Peyer's patch (tissue), 4 donors: Measurements from ENCODE around the gene GRAMD4. TPM values are rescaled to one million over a fixed set of nuclear protein-coding genes. Genes with fewer than 3 reads are reported as not detected.

ENCODE experiments used
- DNase-seq, 3 donors: peaks; one replicate each; pipeline ENCODE4 v3.0.0-alpha.2; 2017 to 2019
- H3K27ac ChIP-seq, 4 donors: fragments of 200-600 bp; sonication (generic); one replicate each; pipeline ENCODE4 v1.5.1; 2016 to 2019
- H3K27me3 ChIP-seq, 2 donors: fragments of 200-600 bp; sonication (generic); one replicate each; pipeline ENCODE4 v1.5.1; 2019
- H3K36me3 ChIP-seq, 3 donors: fragments of 200-600 bp; sonication (generic); one replicate each; pipeline ENCODE4 v1.5.1; 2016 to 2019
- H3K4me1 ChIP-seq, 4 donors: fragments of 200-600 bp; sonication (generic); one replicate each; pipeline ENCODE4 v1.5.1; 2016 to 2019
- H3K4me3 ChIP-seq, 4 donors: fragments of 200-600 bp; sonication (generic); 1 replicate in 3 of 4; 2 replicates in 1 of 4; pipeline ENCODE4 v1.5.1; 2016 to 2019; ENCODE audit warnings: mild to moderate bottlenecking in 1 of 4
- H3K9me3 ChIP-seq, 4 donors: fragments of 200-600 bp; sonication (generic); one replicate each; pipeline ENCODE4 v1.5.1; 2016 to 2019; ENCODE audit warnings: mild to moderate bottlenecking in 1 of 4
- POLR2A ChIP-seq, 2 donors: fragments of 450-650 bp; IDR thresholded peaks; one replicate each; pipeline ENCODE4 v1.5.1; 2017; ENCODE audit warnings: antibody characterized with exemption in 2 of 2, mild to moderate bottlenecking in 2 of 2, moderate library complexity in 2 of 2
- total RNA-seq, 4 donors: library from RNA; depleted of rRNA; stranded (reverse); fragments of >200 nt; gene quantifications; one replicate each; pipeline ENCODE4 v1.1.0, GENCODE V29; 2016
- TF ChIP-seq, protein P1 (sequence below), 6 experiments: fragments of 450-650 bp in 4 of 6; fragments of 200-600 bp in 2 of 6; sonication (generic) in 1 of 6; IDR thresholded peaks; one replicate each; pipeline ENCODE4 v1.5.1; 2017 to 2019; ENCODE audit warnings: antibody characterized with exemption in 6 of 6, mild to moderate bottlenecking in 3 of 6, moderate library complexity in 1 of 6

Gene GRAMD4
- total RNA-seq, 4 donors from 2014 or later, result 98.2 to 428 (median 422) TPM

DNA sequence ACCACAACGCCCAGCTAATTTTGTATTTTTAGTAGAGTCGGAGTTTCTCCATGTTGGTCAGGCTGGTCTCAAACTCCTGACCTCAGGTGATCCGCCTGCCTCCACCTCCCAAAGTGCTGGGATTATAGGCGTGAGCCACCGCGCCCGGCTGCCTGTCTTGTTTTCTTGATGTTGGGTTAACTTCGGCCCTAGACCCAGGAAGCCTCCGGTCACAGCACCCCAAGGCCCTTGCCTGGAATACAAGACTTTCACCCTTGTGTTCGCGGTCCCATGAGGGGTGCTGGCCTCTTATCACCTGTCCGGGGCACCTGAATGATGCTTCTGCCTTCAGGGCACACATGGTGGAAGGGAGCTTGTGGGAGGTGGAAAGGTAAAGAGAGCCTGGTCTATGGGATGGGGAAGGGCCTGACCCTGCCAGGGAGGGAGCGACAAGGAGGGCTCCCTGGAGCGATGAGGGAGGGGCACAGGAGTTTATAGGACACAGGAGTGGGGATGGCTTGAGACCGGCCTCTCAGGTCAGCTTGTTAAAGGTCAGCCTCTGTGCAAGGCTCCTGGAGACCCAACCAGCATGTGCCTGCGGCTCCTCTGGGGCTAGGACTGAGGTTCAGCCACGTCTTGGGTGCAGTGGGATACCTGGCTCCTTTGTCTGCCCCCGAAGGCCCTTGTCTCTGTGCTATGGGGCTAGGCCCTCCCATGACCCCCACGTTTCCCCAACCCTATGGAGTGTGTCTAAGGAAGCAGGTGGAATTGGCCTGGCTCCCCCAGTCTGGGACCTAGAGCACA lies 34.7 kb upstream of the GRAMD4 start:
- Histone ChIP-seq H3K36me3 (no peaks in the 10 kb centered on the region), H3K4me3 (no peak overlapping the region), H3K27ac (peak overlapping the region in 2 of 4 donors; percentile 7 to 65), H3K9me3 (no peaks in the 10 kb centered on the region), H3K4me1 (peaks cover 18 to 74% (median 29%) of the 10 kb centered on the region in 4 donors), H3K27me3 (no peaks in the 10 kb centered on the region)
- peak in 1 of 3 donors; percentile 45 for DNase-seq
- TF ChIP-seq POLR2A (IDR thresholded peaks at IDR 0.05), result no peak
- TF ChIP-seq, protein P1, sequence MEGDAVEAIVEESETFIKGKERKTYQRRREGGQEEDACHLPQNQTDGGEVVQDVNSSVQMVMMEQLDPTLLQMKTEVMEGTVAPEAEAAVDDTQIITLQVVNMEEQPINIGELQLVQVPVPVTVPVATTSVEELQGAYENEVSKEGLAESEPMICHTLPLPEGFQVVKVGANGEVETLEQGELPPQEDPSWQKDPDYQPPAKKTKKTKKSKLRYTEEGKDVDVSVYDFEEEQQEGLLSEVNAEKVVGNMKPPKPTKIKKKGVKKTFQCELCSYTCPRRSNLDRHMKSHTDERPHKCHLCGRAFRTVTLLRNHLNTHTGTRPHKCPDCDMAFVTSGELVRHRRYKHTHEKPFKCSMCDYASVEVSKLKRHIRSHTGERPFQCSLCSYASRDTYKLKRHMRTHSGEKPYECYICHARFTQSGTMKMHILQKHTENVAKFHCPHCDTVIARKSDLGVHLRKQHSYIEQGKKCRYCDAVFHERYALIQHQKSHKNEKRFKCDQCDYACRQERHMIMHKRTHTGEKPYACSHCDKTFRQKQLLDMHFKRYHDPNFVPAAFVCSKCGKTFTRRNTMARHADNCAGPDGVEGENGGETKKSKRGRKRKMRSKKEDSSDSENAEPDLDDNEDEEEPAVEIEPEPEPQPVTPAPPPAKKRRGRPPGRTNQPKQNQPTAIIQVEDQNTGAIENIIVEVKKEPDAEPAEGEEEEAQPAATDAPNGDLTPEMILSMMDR (IDR thresholded peaks at IDR 0.05), result no peak

DNA sequence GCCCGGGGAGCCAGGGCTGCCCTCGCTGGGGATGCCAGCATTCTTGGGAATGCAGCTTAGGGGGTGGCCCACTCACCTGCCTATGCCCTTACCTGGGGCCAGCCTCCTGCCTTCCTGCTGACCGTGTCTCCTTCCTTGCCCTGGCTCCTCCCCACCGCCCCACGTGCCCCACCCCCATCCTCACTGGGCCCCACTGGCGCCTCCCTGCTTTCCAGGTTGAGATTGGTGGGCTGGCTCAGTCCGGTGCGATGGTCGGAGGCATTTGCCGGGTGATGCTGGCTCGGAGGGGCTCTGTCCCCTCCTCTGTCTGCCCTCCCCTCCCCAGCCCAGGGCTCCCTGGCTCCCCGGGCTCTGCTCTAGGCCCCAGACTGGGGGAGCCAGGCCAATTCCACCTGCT lies 34.1 kb upstream of the GRAMD4 start:
- Histone ChIP-seq H3K36me3 (no peaks in the 10 kb centered on the region), H3K27ac (peak overlapping the region in 2 of 4 donors; percentile 7 to 65), H3K4me3 (peak overlapping the region in 2 of 4 donors; percentile 19 to 41), H3K4me1 (peaks cover 16 to 71% (median 28%) of the 10 kb centered on the region in 4 donors), H3K27me3 (no peaks in the 10 kb centered on the region), H3K9me3 (no peaks in the 10 kb centered on the region)
- DNase-seq, result peak in 1 of 3 donors; percentile 60
- no peak for TF ChIP-seq POLR2A (IDR thresholded peaks at IDR 0.05)
- TF ChIP-seq, protein P1 (IDR thresholded peaks at IDR 0.05), result no peak

DNA sequence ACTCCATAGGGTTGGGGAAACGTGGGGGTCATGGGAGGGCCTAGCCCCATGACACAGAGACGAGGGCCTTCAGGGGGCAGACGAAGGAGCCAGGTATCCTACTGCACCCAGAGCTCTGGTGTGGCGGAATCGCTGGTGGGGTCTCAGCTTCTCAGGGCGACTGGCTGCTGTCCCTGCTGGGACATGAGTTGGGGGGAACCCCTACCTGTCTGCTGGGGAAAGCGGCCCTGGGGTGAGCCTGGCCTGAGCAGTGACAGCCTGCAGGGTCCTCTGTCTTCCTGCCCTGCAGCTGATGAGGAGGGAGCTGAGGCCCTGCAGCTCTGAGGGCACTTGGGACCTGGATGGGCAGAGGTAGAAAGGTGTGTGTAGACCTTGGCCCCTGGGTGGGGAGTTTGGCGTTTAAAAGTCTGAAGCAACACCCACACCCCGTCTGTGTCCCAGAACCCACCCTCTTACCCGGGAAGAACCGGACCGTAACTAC lies 33.6 kb upstream of the GRAMD4 start:
- Histone ChIP-seq H3K36me3 (no peaks in the 10 kb centered on the region), H3K27me3 (no peaks in the 10 kb centered on the region), H3K9me3 (no peaks in the 10 kb centered on the region), H3K4me1 (peaks cover 12 to 66% (median 25%) of the 10 kb centered on the region in 4 donors), H3K4me3 (peak overlapping the region in 2 of 4 donors; percentile 19 to 41), H3K27ac (peak overlapping the region; percentile 13 to 83 (median 65))
- peak in 2 of 3 donors; percentile 65 to 74 for DNase-seq
- TF ChIP-seq POLR2A (IDR thresholded peaks at IDR 0.05), result peak in 1 of 2 donors; percentile 58
- TF ChIP-seq, protein P1 (IDR thresholded peaks at IDR 0.05), result no peak

DNA sequence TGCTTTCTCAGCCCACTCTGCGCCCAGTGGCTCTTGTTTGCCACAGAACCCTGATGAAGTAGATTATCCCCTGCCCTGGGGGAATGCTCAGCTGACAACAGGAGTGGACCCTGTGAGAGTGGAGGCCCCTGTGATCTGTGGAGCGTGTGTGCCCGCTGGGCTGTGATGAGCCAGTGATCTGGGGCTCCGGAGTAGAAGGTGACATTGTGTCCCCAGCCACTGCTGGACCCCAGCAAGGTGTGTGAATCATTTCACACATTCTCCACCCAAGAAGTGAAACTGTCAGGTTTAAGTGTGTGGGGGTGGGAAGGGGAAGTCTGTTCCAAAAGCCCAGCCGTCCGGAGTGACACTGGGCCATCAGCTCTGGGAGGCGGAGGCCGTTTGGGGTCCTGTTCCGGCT lies 33.1 kb upstream of the GRAMD4 start:
- H3K4me3 ChIP-seq, result peak overlapping the region in 3 of 4 donors; percentile 19 to 41 (median 31)
- H3K27ac ChIP-seq, result peak overlapping the region; percentile 13 to 83 (median 65)
- TF ChIP-seq, protein P1 (IDR thresholded peaks at IDR 0.05), result no peak
- no peak for TF ChIP-seq POLR2A (IDR thresholded peaks at IDR 0.05)
- no peaks in the 10 kb centered on the region for H3K9me3 ChIP-seq
- peaks cover 7 to 64% (median 22%) of the 10 kb centered on the region in 4 donors for H3K4me1 ChIP-seq
- no peaks in the 10 kb centered on the region for H3K36me3 ChIP-seq
- H3K27me3 ChIP-seq, result no peaks in the 10 kb centered on the region
- DNase-seq, result peak in 2 of 3 donors; percentile 70 to 75

DNA sequence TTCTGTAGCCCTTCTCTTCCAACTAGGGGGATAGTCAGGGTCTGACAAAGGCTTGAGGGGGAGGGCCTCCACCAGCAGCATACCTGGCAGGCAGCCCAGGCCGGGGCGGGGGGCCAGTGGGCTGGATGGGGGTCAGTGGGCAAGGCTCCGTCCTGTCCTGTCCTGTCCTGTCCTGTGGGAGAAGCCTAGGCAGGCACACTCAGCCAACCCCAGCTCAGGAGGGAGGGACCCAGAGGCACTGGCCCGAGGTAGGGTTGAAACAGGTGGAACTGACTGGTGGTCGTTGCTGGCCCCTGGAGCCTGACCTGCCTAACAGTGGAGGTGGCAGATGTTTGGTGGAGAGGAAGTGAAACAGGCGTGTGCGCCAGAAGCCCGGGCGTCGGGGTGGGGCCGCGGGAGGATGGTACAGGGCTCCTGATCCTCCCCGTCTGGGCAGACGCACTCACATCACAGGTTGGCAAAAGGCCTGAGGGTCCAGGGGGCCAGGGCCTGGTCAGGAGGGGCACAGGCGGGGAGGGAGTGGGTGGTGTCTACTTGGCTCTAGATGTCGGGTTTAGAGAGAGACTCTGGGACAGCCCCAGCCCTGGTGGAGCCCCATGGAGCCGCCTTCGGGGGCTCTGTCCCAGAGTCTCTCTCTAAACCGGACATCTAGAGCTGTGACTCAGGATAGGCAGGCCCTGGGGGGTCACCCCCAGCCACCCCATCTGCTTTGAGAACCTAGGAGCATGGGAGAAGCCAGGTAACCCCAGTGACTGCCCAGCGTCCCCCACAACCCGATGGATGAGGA lies 32.5 kb upstream of the GRAMD4 start:
- DNase-seq, result peak; percentile 74 to 93 (median 87)
- Histone ChIP-seq H3K36me3 (no peaks in the 10 kb centered on the region), H3K4me1 (peaks cover 4 to 61% (median 19%) of the 10 kb centered on the region in 4 donors)

More for the DNA sequence above, 32.5 kb upstream of the GRAMD4 start:
- Histone ChIP-seq H3K27ac (peak overlapping the region; percentile 13 to 83 (median 70)), H3K27me3 (no peaks in the 10 kb centered on the region), H3K9me3 (no peaks in the 10 kb centered on the region), H3K4me3 (peak overlapping the region; percentile 2 to 41 (median 25))
- TF ChIP-seq, protein P1 (IDR thresholded peaks at IDR 0.05), result no peak
- TF ChIP-seq POLR2A (IDR thresholded peaks at IDR 0.05), result peak in 1 of 2 donors; percentile 24
